Medulla oblongata (tissue), 1 donor: Measurements from ENCODE around the gene EDARADD.

Experiments used
- DNase-seq: peaks from one replicate; pipeline ENCODE4 v3.0.0-alpha.2; 2015; ENCODE audit errors: extremely low spot score

EDARADD gene

GRCh38 chr1:236394879-236395229 lies 768 bp downstream of the EDARADD start:
- DNase-seq: no peak

- DNase-seq: no peak
These were observed 1.3 kb downstream of the EDARADD start for GRCh38 chr1:236395230-236395946.

- DNase-seq: no peak
These were observed 2.0 kb downstream of the EDARADD start for GRCh38 chr1:236395947-236396664.

- no peak for DNase-seq
These were observed 2.6 kb downstream of the EDARADD start for GRCh38 chr1:236396665-236397043.

- no peak for DNase-seq
These were observed 3.2 kb downstream of the EDARADD start for GRCh38 chr1:236397173-236397759.

- DNase-seq: no peak
These were observed 4.5 kb downstream of the EDARADD start for GRCh38 chr1:236398538-236398937.

- DNase-seq: no peak
These were observed 6.0 kb downstream of the EDARADD start for GRCh38 chr1:236400061-236400603.

- no peak for DNase-seq
These were observed 7.6 kb downstream of the EDARADD start for GRCh38 chr1:236401698-236402097.

- no peak for DNase-seq
These were observed 10.0 kb downstream of the EDARADD start for GRCh38 chr1:236403905-236404696.

GRCh38 chr1:236407059-236407458 lies 13.0 kb downstream of the EDARADD start:
- DNase-seq: no peak

- no peak for DNase-seq
These were observed 19.6 kb downstream of the EDARADD start for GRCh38 chr1:236413688-236414087.

GRCh38 chr1:236416165-236416564 lies 22.1 kb downstream of the EDARADD start:
- no peak for DNase-seq

GRCh38 chr1:236417336-236417735 lies 23.2 kb downstream of the EDARADD start:
- DNase-seq: no peak

- no peak for DNase-seq
These were observed 25.4 kb downstream of the EDARADD start for GRCh38 chr1:236419502-236419901.

GRCh38 chr1:236421022-236421421 lies 26.9 kb downstream of the EDARADD start:
- no peak for DNase-seq

- no peak for DNase-seq
These were observed 27.9 kb downstream of the EDARADD start for GRCh38 chr1:236421850-236422516.

- DNase-seq: no peak
These were observed 28.4 kb downstream of the EDARADD start for GRCh38 chr1:236422517-236422876.

- DNase-seq: no peak
These were observed 31.1 kb downstream of the EDARADD start for GRCh38 chr1:236425031-236425663.

GRCh38 chr1:236426215-236426614 lies 32.1 kb downstream of the EDARADD start:
- DNase-seq: no peak

- no peak for DNase-seq
These were observed 35.7 kb downstream of the EDARADD start for GRCh38 chr1:236429715-236430274.
